Stomach (tissue), 4 donors: ENCODE measurements around the gene DNAH1.

Experiments
- CTCF ChIP-seq, 7 experiments: fragments of 450-650 bp in 4 of 7; fragments of 200-600 bp in 3 of 7; sonication (generic) in 3 of 7; IDR thresholded peaks; one replicate each; pipeline ENCODE4 v1.5.1; 2016 to 2019; ENCODE audit warnings: antibody characterized with exemption in 7 of 7, control low read depth in 2 of 7, mild to moderate bottlenecking in 1 of 7
- POLR2A ChIP-seq, 4 donors: fragments of 450-650 bp; IDR thresholded peaks; one replicate each; pipeline ENCODE4 v1.6.1; 2016; ENCODE audit warnings: antibody characterized with exemption in 4 of 4, control low read depth in 2 of 4, mild to moderate bottlenecking in 1 of 4, moderate library complexity in 1 of 4
- POLR2AphosphoS5 ChIP-seq, 3 donors: sonication (generic); formaldehyde crosslinking; IDR thresholded peaks; one replicate each; pipeline ENCODE4 v1.6.1; 2016; ENCODE audit warnings: antibody characterized with exemption in 3 of 3

GRCh38 chr3:52314489-52314888 lies 1.6 kb upstream of the DNAH1 start:
- no peak for TF ChIP-seq POLR2A (IDR thresholded peaks at IDR 0.05)
- TF ChIP-seq CTCF (IDR thresholded peaks at IDR 0.05): no peak
- TF ChIP-seq POLR2AphosphoS5 (IDR thresholded peaks at IDR 0.05): no peak
